MM.1S (cell line): ENCODE measurements around the gene CPVL.

ENCODE experiments used
- DNase-seq: peaks from one replicate; pipeline ENCODE4 v3.0.0-alpha.2; 2015
- H2AFZ ChIP-seq: fragments of 300-600 bp; sonication (generic); 2 replicates; pipeline ENCODE4 v1.6.0; 2016; ENCODE audit warnings: antibody characterized with exemption, low read length
- H3F3A ChIP-seq: fragments of 300-600 bp; sonication (generic); 2 replicates; pipeline ENCODE4 v1.6.1; 2016; ENCODE audit warnings: mild to moderate bottlenecking, antibody characterized with exemption, low read length, moderate library complexity, mixed read lengths; ENCODE audit not compliant: insufficient read depth
- H3K27ac ChIP-seq: fragments of 300-600 bp; sonication (generic); 2 replicates; pipeline ENCODE4 v1.5.1; 2016; ENCODE audit warnings: mild to moderate bottlenecking, low read length
- H3K27me3 ChIP-seq: fragments of 300-600 bp; sonication (generic); replicated peaks from 2 replicates; pipeline ENCODE4 v1.6.0; 2016; ENCODE audit warnings: low read length; ENCODE audit not compliant: insufficient read depth
- H3K36me3 ChIP-seq: fragments of 300-600 bp; sonication (generic); replicated peaks from 2 replicates; pipeline ENCODE4 v1.6.1; 2016; ENCODE audit warnings: mild to moderate bottlenecking, low read length, mixed read lengths; ENCODE audit not compliant: insufficient read depth
- H3K4me1 ChIP-seq: fragments of 300-600 bp; sonication (generic); 2 replicates; pipeline ENCODE4 v1.6.1; 2016; ENCODE audit warnings: low read length, mixed read lengths
- H3K4me2 ChIP-seq: fragments of 300-600 bp; sonication (generic); 2 replicates; pipeline ENCODE4 v1.6.0; 2016; ENCODE audit warnings: low read depth, low read length
- H3K4me3 ChIP-seq: fragments of 300-600 bp; sonication (generic); 2 replicates; pipeline ENCODE4 v1.5.1; 2016; ENCODE audit warnings: low read length, mixed read lengths
- H3K79me2 ChIP-seq: fragments of 300-600 bp; sonication (generic); 2 replicates; pipeline ENCODE4 v1.6.1; 2016; ENCODE audit warnings: mixed run types, low read length, mixed read lengths
- H3K9ac ChIP-seq: fragments of 300-600 bp; sonication (generic); 2 replicates; pipeline ENCODE4 v1.6.1; 2016; ENCODE audit warnings: low read length, mixed read lengths
- H3K9me2 ChIP-seq: fragments of 300-600 bp; sonication (generic); replicated peaks from 2 replicates; pipeline ENCODE4 v1.6.1; 2016; ENCODE audit warnings: mild to moderate bottlenecking, low read length, mixed read lengths; ENCODE audit not compliant: insufficient read depth
- H3K9me3 ChIP-seq: fragments of 300-600 bp; sonication (generic); replicated peaks from 2 replicates; pipeline ENCODE4 v1.6.1; 2016; ENCODE audit warnings: mild to moderate bottlenecking, low read length, mixed read lengths; ENCODE audit not compliant: insufficient read depth
- H4K20me1 ChIP-seq: fragments of 300-600 bp; sonication (generic); 2 replicates; pipeline ENCODE4 v1.6.1; 2016; ENCODE audit warnings: mild to moderate bottlenecking, low read length, moderate library complexity, mixed read lengths; ENCODE audit not compliant: insufficient read depth
- CTCF ChIP-seq: fragments of 300-600 bp; sonication (generic); IDR thresholded peaks from 2 replicates; pipeline ENCODE4 v1.5.1; 2016; ENCODE audit warnings: antibody characterized with exemption, low read length, mixed read lengths
- EZH2 ChIP-seq: fragments of 300-600 bp; sonication (generic); optimal IDR thresholded peaks from 2 replicates; pipeline ENCODE3; 2017; ENCODE audit warnings: low read depth, mild to moderate bottlenecking, antibody characterized with exemption, low read length, mixed read lengths
- EZH2phosphoT487 ChIP-seq: fragments of 300-600 bp; sonication (generic); IDR thresholded peaks from 2 replicates; pipeline ENCODE4 v1.6.1; 2018; ENCODE audit warnings: antibody characterized with exemption, low read length

The CPVL gene

DNA sequence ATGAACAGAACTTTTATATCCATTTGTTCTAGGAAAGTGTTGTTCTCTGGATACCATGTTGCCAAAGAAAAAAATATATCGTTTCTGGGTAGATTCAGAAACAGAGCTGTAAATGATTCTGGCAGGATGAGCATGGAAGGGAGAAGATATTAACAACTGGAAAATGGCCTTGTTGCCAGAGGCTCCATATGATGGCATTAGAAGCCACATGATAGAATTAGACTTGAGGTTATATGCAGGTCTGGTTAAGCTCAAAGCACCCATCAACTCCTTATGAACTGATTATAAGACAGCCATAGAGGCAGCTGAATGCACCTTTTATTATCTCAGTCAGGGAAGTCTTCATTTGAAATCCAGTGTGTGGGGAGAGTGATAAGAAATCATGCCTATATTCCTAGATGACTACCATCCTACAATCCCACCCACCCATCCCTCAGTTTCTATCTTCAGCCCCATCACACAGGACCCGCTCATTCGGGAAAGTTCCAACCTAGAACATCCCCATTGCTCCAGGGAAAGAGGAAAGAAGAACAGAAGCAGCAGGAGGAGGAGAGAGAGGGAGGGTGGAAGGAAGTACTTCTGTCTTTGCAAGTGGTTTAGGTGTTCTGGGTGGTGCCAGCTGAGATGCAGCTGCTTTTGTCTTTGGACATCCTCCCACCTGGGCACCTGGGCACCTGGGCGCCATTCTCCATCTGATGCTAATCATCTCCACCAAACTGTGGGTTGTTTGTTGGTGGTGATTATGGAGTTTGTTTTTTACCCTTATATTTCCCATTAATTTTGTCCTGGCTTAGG lies 162.7 kb downstream of the CPVL start:
- no peaks in the 10 kb centered on the region for H3K27me3 ChIP-seq

DNA sequence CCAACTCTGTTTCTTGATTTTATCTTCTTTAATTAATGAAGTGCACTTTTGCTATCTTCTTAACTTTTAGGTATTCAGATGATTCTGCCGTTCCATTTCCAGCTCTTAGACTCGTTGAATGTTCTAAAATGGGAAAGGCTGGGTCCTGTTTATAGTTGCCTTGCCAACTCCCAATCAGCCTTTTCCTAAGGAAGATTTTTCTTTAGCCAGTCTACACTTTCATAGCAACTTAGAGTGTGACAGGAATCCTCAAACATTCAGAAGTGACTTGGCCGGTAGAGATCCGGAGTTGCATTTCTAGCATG lies 165.2 kb downstream of the CPVL start:
- Histone ChIP-seq H3K79me2 (no peaks in the 10 kb centered on the region), H2AFZ (no peak overlapping the region), H3K9ac (no peak overlapping the region), H3K9me3 (no peaks in the 10 kb centered on the region), H3K27me3 (no peaks in the 10 kb centered on the region), H3K36me3 (no peaks in the 10 kb centered on the region), H3K4me1 (no peaks in the 10 kb centered on the region), H3K9me2 (no peaks in the 10 kb centered on the region), H3K27ac (no peak overlapping the region), H4K20me1 (no peaks in the 10 kb centered on the region), H3K4me3 (no peak overlapping the region), H3K4me2 (no peak overlapping the region), H3F3A (no peaks in the 10 kb centered on the region)
- no peak for DNase-seq
- TF ChIP-seq EZH2 (no peak), EZH2phosphoT487 (no peak), CTCF (no peak)

More for the DNA sequence above, 162.7 kb downstream of the CPVL start:
- Histone ChIP-seq H3K4me3 (no peak overlapping the region), H3K9ac (no peak overlapping the region), H3K4me1 (no peaks in the 10 kb centered on the region), H2AFZ (no peak overlapping the region), H3K36me3 (no peaks in the 10 kb centered on the region), H3F3A (no peaks in the 10 kb centered on the region), H4K20me1 (no peaks in the 10 kb centered on the region), H3K9me2 (no peaks in the 10 kb centered on the region), H3K9me3 (no peaks in the 10 kb centered on the region), H3K27ac (no peak overlapping the region), H3K79me2 (no peaks in the 10 kb centered on the region), H3K4me2 (no peak overlapping the region)
- no peak for DNase-seq
- TF ChIP-seq EZH2phosphoT487 (no peak), EZH2 (no peak), CTCF (no peak)

GRCh38 chr7:28980451-28981160 lies 165.7 kb downstream of the CPVL start:
- no peaks in the 10 kb centered on the region for H3K4me1 ChIP-seq
- no peak for DNase-seq

More at GRCh38 chr7:28980451-28981160, 165.7 kb downstream of the CPVL start:
- Histone ChIP-seq H3K27ac (no peak overlapping the region), H3K4me2 (no peak overlapping the region), H3K4me3 (no peak overlapping the region), H3K36me3 (no peaks in the 10 kb centered on the region), H3K79me2 (no peaks in the 10 kb centered on the region), H3K9me2 (no peaks in the 10 kb centered on the region), H3F3A (no peaks in the 10 kb centered on the region), H3K9me3 (no peaks in the 10 kb centered on the region), H4K20me1 (no peaks in the 10 kb centered on the region), H3K27me3 (no peaks in the 10 kb centered on the region), H3K9ac (no peak overlapping the region), H2AFZ (no peak overlapping the region)
- TF ChIP-seq EZH2 (no peak), CTCF (no peak), EZH2phosphoT487 (no peak)
